ENCODE results near the gene NFYB.
A peak's percentile ranks its signal among the peaks of the same experiment; 100 is the strongest.

The NFYB gene

GRCh38 chr12:104138797-104139152, 765 bp upstream of the NFYB start:
- Histone ChIP-seq H3K36me3 (ENCODE audit: control insufficient read depth, insufficient read depth, low read length) (peaks cover 4% of the 10 kb centered on the region), H3K4me1 (ENCODE audit: control insufficient read depth, insufficient read depth, low read length) (peaks cover 8% of the 10 kb centered on the region), H3K27ac (ENCODE audit: insufficient read depth, low read depth, low read length, poor library complexity, severe bottlenecking) (no peak overlapping the region), H3K27me3 (ENCODE audit: control insufficient read depth, insufficient read depth, low read length, poor library complexity, severe bottlenecking) (peaks cover 9% of the 10 kb centered on the region), H3K9me3 (ENCODE audit: control insufficient read depth, low read length) (no peaks in the 10 kb centered on the region), H3K4me3 (ENCODE audit: insufficient read depth, low read depth, low read length) (peak overlapping the region; percentile 38)
- WGBS, 2 experiments, result 43 to 50% methylated on average over 7 of the region's 7 CpGs

DNA sequence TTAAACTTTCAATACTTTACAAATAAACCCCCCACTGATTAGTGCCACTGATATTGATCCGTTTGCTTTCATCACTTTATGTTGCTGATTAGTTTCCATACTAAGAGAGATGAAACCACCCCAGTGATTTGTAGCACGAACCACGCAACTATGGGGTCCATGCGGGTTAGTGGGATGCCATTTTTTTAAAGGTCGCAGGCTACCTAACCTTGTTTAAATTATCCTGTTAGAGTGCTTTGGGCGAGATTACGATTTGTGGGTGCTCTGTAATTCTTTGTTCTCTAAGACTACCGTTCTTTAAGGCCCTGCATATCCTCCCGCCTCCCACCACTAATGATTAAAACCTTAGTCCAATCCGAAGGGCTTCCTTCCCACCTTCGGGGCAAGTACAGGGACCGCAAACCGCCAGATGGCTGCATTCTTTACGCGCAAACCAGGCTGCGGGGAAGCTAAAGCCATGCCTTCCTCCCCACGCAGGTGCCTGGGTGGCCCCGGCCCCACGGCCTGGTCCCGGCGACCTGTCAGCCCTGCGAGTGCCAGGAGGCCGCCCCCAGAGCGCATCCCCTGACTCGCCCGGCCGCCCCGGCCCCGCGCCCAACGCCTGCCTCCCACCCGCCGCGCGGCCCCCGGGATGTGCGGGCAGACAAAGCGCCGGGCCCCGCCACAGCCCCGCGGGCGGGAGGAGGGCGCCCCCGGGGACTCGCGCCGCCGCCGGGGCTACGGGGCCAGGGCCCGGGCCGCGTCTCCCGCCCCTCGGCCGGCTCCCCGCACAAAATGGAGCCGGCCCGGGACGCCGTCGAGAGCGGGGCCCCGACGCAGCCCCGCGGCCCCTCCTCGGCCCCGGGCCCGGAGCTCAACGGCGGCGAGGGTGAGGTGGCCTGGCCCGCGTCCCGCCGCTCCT, 759 bp downstream of the NFYB start:
- Histone ChIP-seq H3K4me1 (ENCODE audit: control insufficient read depth, insufficient read depth, low read length) (peaks cover 8% of the 10 kb centered on the region), H3K27me3 (ENCODE audit: control insufficient read depth, insufficient read depth, low read length, poor library complexity, severe bottlenecking) (peaks cover 9% of the 10 kb centered on the region), H3K9me3 (ENCODE audit: control insufficient read depth, low read length) (no peaks in the 10 kb centered on the region), H3K36me3 (ENCODE audit: control insufficient read depth, insufficient read depth, low read length) (peaks cover 11% of the 10 kb centered on the region), H3K27ac (ENCODE audit: insufficient read depth, low read depth, low read length, poor library complexity, severe bottlenecking) (peak overlapping the region; percentile 91), H3K4me3 (ENCODE audit: insufficient read depth, low read depth, low read length) (peak overlapping the region; percentile 84)
- WGBS, 2 experiments, result 0% methylated on average over 78 of the region's 78 CpGs

DNA sequence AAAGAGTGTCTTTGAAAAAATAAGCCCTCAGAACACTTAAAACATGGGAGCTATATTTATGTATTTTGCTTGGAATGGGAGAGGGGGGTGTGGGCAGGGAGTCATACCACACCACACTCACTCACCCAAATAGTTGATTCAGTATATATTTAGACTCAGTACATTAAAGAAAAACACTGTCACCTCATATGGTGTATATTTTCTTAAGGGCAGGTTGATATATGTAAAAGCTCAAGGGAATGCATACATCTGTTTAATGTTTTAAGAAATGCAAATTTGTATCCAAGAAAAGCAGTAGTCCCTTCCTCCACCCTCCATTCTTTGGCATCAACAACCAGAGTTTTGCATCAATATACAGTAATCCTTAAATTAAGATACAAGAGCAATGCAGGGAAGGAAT, 1.4 kb downstream of the NFYB start:
- Histone ChIP-seq H3K27me3 (ENCODE audit: control insufficient read depth, insufficient read depth, low read length, poor library complexity, severe bottlenecking) (peaks cover 9% of the 10 kb centered on the region), H3K27ac (ENCODE audit: insufficient read depth, low read depth, low read length, poor library complexity, severe bottlenecking) (peak overlapping the region; percentile 91), H3K9me3 (ENCODE audit: control insufficient read depth, low read length) (no peaks in the 10 kb centered on the region), H3K4me1 (ENCODE audit: control insufficient read depth, insufficient read depth, low read length) (peaks cover 8% of the 10 kb centered on the region), H3K4me3 (ENCODE audit: insufficient read depth, low read depth, low read length) (peak overlapping the region; percentile 84), H3K36me3 (ENCODE audit: control insufficient read depth, insufficient read depth, low read length) (peaks cover 11% of the 10 kb centered on the region)

- no peak overlapping the region for H3K4me3 ChIP-seq (ENCODE audit: insufficient read depth, low read depth, low read length)
- H3K36me3 ChIP-seq (ENCODE audit: control insufficient read depth, insufficient read depth, low read length), result peaks cover 11% of the 10 kb centered on the region
- peaks cover 9% of the 10 kb centered on the region for H3K27me3 ChIP-seq (ENCODE audit: control insufficient read depth, insufficient read depth, low read length, poor library complexity, severe bottlenecking)
- H3K27ac ChIP-seq (ENCODE audit: insufficient read depth, low read depth, low read length, poor library complexity, severe bottlenecking), result no peak overlapping the region
- WGBS, 2 experiments, result 92 to 94% methylated on average over 1 of the region's 1 CpG
- no peaks in the 10 kb centered on the region for H3K9me3 ChIP-seq (ENCODE audit: control insufficient read depth, low read length)
- H3K4me1 ChIP-seq (ENCODE audit: control insufficient read depth, insufficient read depth, low read length), result peaks cover 8% of the 10 kb centered on the region
These were observed 3.1 kb downstream of the NFYB start for GRCh38 chr12:104134882-104135281.

DNA sequence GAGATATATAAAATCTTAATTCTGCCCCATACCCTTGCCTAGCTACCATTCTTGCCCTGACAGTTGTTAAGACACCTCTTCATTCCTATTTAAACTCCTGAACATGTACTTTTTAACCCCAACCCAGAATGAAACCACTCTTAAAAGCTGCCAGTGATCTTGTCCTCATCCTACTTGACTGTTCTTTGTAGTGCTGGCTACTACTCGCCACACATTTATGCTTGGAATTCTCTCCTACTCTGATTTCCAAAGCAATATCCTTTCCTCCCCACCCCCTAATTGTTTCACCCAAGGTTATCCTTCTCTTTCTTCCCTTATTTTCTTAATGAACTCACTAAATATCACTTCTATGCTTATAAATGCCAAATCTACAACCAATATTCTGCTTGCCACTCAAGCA, 4.1 kb downstream of the NFYB start:
- WGBS, 2 experiments, result 90 to 91% methylated on average over 1 of the region's 1 CpG
- Histone ChIP-seq H3K27me3 (ENCODE audit: control insufficient read depth, insufficient read depth, low read length, poor library complexity, severe bottlenecking) (peaks cover 5% of the 10 kb centered on the region), H3K27ac (ENCODE audit: insufficient read depth, low read depth, low read length, poor library complexity, severe bottlenecking) (no peak overlapping the region), H3K9me3 (ENCODE audit: control insufficient read depth, low read length) (no peaks in the 10 kb centered on the region), H3K4me3 (ENCODE audit: insufficient read depth, low read depth, low read length) (no peak overlapping the region), H3K36me3 (ENCODE audit: control insufficient read depth, insufficient read depth, low read length) (peaks cover 11% of the 10 kb centered on the region), H3K4me1 (ENCODE audit: control insufficient read depth, insufficient read depth, low read length) (peaks cover 8% of the 10 kb centered on the region)

DNA sequence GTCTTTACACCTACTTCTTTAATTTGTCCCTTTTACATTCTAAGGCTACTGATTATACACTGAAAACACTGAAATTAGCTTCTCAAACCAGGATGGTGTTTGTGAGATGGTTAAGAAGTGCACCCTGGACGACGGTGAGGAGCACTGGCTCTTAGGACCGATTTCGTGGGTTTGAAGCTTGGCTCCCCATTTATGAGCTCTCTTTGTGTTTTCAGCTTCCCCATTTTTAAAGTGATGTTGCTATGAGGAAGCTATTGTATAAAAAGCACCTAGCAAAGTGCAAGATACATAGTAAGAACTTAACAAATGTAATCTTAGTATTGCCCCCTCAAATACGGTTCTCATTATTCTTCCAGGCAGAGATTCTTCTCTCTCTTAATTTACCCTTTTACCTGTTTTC, 4.7 kb downstream of the NFYB start:
- 93 to 95% methylated on average over 5 of the region's 5 CpGs for WGBS, 2 experiments
- Histone ChIP-seq H3K4me3 (ENCODE audit: insufficient read depth, low read depth, low read length) (no peak overlapping the region), H3K9me3 (ENCODE audit: control insufficient read depth, low read length) (no peaks in the 10 kb centered on the region), H3K27ac (ENCODE audit: insufficient read depth, low read depth, low read length, poor library complexity, severe bottlenecking) (no peak overlapping the region), H3K4me1 (ENCODE audit: control insufficient read depth, insufficient read depth, low read length) (peaks cover 8% of the 10 kb centered on the region), H3K36me3 (ENCODE audit: control insufficient read depth, insufficient read depth, low read length) (peaks cover 11% of the 10 kb centered on the region), H3K27me3 (ENCODE audit: control insufficient read depth, insufficient read depth, low read length, poor library complexity, severe bottlenecking) (no peaks in the 10 kb centered on the region)

DNA sequence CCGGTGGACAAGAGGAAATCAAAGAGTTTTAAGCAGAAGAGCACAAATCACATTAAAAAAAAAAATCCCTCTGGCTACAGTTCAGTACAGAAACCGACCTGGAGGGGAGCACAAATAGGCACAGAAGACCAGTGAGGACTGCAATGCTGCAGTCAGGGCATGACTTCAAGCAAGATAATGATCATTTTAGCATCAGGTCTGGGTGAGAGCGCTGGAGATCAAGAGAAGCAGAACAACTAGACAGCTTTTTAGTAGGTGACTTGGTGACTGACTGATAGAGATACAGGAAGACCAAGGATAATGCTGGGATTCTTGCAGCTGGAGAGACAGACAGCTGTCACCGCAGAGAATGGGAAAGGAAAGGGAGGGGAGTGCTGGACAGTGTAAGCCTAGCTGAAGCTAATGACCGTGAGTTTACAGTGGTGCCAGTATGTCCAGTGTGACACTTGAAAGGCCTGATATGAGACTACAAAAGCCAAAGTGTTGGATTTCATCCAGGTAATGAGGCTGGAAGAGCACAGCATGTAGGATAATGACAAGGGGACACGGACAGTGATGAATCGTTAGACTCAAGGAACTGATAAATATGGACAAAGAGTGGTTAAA, 5.6 kb downstream of the NFYB start:
- Histone ChIP-seq H3K36me3 (ENCODE audit: control insufficient read depth, insufficient read depth, low read length) (peaks cover 16% of the 10 kb centered on the region), H3K27ac (ENCODE audit: insufficient read depth, low read depth, low read length, poor library complexity, severe bottlenecking) (no peak overlapping the region), H3K4me1 (ENCODE audit: control insufficient read depth, insufficient read depth, low read length) (peaks cover 8% of the 10 kb centered on the region), H3K9me3 (ENCODE audit: control insufficient read depth, low read length) (no peaks in the 10 kb centered on the region), H3K27me3 (ENCODE audit: control insufficient read depth, insufficient read depth, low read length, poor library complexity, severe bottlenecking) (no peaks in the 10 kb centered on the region), H3K4me3 (ENCODE audit: insufficient read depth, low read depth, low read length) (no peak overlapping the region)
- 91 to 93% methylated on average over 6 to 7 of the region's 7 CpGs for WGBS, 2 experiments

- Histone ChIP-seq H3K27ac (ENCODE audit: insufficient read depth, low read depth, low read length, poor library complexity, severe bottlenecking) (no peak overlapping the region), H3K4me3 (ENCODE audit: insufficient read depth, low read depth, low read length) (no peak overlapping the region), H3K36me3 (ENCODE audit: control insufficient read depth, insufficient read depth, low read length) (peaks cover 16% of the 10 kb centered on the region), H3K9me3 (ENCODE audit: control insufficient read depth, low read length) (no peaks in the 10 kb centered on the region), H3K27me3 (ENCODE audit: control insufficient read depth, insufficient read depth, low read length, poor library complexity, severe bottlenecking) (no peaks in the 10 kb centered on the region), H3K4me1 (ENCODE audit: control insufficient read depth, insufficient read depth, low read length) (peaks cover 8% of the 10 kb centered on the region)
- 89 to 97% methylated on average over 3 to 4 of the region's 4 CpGs for WGBS, 2 experiments
These were observed 6.4 kb downstream of the NFYB start for GRCh38 chr12:104131609-104132008.

DNA sequence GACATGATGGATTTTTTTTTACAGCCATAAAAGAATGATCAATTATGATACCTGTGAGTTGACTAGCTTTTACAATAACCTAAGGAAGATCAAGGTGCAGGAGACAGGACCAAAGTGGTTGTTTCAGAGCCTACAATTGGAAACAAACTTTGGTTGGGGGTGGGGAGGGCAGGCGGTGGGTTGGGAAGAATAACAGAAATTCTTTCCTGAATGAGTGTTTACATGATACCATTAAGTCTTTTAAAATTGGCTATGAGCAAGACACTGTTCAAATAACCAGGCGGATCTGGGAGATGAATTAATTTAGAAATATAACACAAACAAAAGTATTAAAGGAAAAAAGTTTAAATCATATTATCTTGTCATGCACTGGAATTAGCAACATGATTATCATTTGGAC, 7.2 kb downstream of the NFYB start:
- H3K9me3 ChIP-seq (ENCODE audit: control insufficient read depth, low read length), result no peaks in the 10 kb centered on the region
- no peak overlapping the region for H3K4me3 ChIP-seq (ENCODE audit: insufficient read depth, low read depth, low read length)
- peaks cover 23% of the 10 kb centered on the region for H3K36me3 ChIP-seq (ENCODE audit: control insufficient read depth, insufficient read depth, low read length)
- no peaks in the 10 kb centered on the region for H3K27me3 ChIP-seq (ENCODE audit: control insufficient read depth, insufficient read depth, low read length, poor library complexity, severe bottlenecking)
- whole genome bisulfite sequencing, 2 experiments, result 82 to 100% methylated on average over 1 of the region's 2 CpGs
- H3K4me1 ChIP-seq (ENCODE audit: control insufficient read depth, insufficient read depth, low read length), result peaks cover 8% of the 10 kb centered on the region
- no peak overlapping the region for H3K27ac ChIP-seq (ENCODE audit: insufficient read depth, low read depth, low read length, poor library complexity, severe bottlenecking)

DNA sequence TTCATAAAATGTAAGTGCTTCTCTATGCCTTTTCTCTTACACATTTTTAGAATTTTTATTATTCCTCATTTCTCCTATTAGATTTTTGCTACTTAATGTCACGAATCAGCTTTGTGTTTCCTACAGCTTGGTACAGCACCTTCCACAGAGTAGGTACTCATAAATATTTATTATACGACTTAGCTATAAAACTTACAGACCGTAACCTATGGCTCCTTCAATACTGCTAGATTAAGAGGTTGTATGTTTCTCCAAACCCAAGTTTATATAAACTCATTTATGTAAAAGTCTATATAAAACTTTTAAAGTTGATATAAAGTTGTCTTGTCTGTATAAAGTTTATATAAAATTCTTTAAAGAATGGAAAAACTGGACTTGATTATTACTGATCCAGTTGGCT, 11.5 kb downstream of the NFYB start:
- Histone ChIP-seq H3K4me1 (ENCODE audit: control insufficient read depth, insufficient read depth, low read length) (no peaks in the 10 kb centered on the region), H3K36me3 (ENCODE audit: control insufficient read depth, insufficient read depth, low read length) (peaks cover 38% of the 10 kb centered on the region), H3K27me3 (ENCODE audit: control insufficient read depth, insufficient read depth, low read length, poor library complexity, severe bottlenecking) (no peaks in the 10 kb centered on the region), H3K9me3 (ENCODE audit: control insufficient read depth, low read length) (no peaks in the 10 kb centered on the region), H3K4me3 (ENCODE audit: insufficient read depth, low read depth, low read length) (no peak overlapping the region), H3K27ac (ENCODE audit: insufficient read depth, low read depth, low read length, poor library complexity, severe bottlenecking) (no peak overlapping the region)
- 89 to 98% methylated on average over 1 to 3 of the region's 3 CpGs for WGBS, 2 experiments

Data from ectodermal cell (in vitro differentiated cells).